Measurements from ENCODE around the gene ANKIB1.
"Not testable (repeated sequence)": the region's sequence is repeated elsewhere in the genome, so short reads cannot be mapped to it uniquely, and the experiment has no call there.

Gene ANKIB1

DNA sequence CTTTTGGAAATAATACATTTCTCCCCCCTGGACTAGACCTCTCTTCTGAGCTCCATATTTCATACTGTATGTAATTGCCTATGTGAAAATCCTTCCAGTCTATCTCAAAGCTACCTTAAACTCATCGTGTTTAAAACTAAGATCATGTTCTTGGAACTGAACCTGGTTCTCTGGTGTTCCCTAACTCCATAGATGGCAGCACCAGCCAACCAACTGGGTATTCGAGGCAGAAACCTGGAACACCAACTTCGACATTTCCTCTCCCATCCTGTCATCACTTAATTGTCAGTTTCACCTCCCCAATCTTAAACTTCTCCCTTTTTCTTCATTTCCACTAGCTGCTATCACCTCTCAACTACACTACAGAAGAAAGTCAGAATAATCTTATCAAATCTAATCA, 87.0 kb downstream of the ANKIB1 start:
- no peak for DNase-seq (ENCODE audit: low spot score)

DNA sequence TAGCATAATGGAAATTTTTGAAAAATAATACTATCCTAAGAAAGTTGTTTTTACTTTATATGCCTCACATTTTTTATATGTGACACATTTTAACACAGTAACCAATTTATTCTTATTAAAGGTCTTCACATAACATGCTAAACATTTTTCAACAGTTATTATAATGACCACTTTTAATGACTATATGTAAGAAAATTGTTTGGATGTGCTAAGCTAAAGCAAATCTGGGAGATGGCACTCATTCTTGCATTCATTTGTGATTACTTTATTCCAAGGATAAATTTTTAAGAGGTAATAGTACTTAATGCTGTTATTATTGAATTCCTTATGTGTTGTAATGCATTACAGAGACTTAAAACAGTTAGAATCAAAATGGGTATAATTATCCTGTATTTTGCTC, 88.1 kb downstream of the ANKIB1 start:
- no peak for DNase-seq (ENCODE audit: low spot score)

DNA sequence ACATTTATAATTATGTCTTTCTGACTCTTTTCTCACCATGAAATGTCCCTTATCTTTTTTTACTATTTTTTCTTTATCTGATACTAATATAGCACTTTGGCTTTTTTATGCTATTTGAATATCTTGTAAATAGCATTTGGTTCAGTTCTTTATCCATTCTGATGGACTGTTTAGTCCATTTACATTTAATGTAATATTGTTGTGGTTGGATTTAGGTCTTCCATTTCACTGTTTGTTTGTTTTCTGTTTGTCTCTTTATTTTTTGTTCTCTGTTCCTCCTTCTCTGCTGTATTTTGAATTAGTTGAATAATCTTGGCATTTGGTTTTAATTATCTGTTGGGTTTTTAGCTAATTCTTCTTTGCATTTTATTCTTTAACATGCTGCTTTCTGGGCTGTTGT, 89.8 kb downstream of the ANKIB1 start:
- DNase-seq (ENCODE audit: low spot score): no peak

DNA sequence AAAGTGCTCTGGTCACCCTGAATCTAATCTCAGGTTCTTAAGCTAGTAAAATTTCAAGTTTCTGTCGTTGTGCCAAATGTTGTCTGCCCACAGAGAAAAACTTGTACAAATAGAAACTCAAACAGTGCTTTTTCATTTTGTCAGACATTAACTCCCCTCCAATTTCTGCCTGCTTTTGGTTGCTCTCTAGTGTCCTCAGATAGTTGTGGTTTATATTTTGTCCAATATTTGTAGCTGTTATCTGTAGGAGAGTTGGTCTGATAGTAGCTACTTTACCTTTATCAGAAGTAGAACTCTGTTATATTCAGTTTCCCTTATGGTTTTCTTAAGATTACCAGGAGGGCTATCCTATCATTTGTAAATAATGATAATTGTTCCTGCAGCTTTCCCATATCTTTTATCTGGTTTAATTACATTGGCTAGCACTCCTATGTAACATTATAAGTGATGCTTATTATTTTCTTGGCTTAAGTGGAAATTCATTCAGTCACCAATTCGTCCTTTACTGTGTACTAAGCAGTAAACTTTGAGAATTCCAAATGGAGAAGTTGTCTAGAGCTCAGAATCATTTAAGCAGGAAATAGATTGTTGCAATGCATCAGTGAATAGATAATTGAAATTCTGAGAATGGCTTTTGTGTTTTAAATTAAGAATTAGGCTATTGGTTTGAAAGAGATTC, 91.0 kb downstream of the ANKIB1 start:
- no peak for DNase-seq (ENCODE audit: low spot score)

DNA sequence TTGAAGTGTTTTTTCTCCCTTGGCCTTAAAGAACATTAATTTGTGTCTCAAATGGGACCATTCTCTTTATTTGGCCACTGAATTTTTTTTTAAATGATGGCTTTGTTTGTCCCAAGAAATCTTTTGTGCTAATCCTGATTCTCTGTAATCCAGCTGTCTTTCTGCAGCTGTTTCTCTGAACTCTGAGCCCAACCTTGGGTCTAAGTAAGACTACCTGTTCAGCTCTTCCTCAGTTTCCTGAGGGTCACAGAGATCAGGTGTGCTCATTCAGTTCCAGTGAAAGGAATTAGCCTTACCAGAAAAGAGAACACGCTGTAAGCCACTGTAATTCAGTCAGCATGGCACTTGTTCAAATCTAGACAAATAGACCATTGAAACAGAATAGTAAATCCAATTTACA, 94.2 kb downstream of the ANKIB1 start:
- no peak for DNase-seq (ENCODE audit: low spot score)

DNA sequence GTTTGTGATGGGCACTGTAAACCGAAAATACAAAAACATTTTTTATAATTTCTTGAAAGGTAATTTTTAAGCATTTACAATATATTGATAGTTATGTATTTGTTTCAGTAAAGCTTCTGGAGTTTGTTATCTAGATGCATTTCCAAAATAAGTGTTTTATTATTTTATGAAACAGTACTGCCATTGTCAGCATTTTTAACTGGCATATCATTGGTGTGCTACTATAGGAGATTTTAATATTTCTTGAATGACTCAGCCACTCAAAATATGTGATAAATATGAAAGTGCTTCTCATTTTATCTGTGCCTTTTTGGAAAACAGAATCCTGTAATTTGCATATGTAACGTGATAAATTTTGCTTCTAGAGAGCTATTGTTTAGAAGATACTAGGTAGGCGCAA, 97.9 kb downstream of the ANKIB1 start:
- peak; percentile 11 for DNase-seq (ENCODE audit: low spot score)

DNA sequence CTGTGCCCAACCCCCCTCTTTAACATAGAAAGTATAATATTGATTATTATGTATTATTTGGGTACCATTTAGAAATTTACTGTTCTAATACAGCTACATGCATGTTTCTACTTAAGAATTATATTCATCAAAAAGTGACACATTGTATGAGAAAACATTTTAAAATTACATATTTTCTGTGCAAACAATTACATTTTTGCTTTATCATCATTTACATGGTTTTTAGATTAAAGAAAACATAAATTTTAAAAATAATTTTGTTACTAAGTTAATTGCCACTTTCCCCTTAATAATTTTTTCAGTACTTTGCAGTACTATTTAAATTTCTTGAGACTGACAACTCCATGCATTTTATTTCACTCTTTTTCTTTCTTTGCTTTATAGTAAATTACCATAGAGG, 106.2 kb downstream of the ANKIB1 start:
- no peak for DNase-seq (ENCODE audit: low spot score)

DNA sequence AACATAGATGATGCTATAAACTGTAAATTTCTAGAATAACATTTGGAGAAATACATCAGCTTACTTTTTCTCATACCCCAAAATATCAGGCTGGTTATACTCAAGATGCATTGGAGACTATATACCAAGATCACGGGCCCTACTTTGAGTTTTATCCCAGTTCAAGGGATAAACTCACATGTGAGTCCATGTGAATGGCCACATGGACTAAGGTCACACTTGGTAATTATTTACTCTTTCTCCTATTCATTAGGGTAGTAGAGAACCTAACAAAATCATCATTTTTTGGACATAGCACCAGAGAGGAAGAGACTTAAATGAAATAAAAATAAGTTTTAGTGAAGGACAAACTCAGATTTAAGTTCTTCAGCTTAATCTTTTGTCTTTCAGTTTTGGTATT, 108.4 kb downstream of the ANKIB1 start:
- no peak for DNase-seq (ENCODE audit: low spot score)

DNA sequence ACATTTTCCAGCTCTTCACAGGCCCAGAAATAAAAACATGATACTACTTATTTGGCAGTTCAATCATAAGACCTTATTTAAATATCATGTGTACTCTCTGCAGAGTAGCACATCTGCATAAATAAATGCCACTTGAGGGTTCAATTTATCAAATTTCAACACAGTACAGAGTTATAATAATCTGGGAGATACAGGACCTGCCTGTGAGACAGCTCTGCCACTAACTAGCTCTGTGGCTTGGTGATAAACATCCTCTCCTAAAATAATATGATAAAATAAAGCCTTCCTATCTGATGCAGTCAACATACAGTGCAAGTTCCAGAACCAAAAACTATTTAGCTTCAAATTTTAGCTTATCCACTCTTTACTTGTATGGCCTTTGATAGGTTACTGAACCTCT, 110.6 kb downstream of the ANKIB1 start:
- no peak for DNase-seq (ENCODE audit: low spot score)

DNA sequence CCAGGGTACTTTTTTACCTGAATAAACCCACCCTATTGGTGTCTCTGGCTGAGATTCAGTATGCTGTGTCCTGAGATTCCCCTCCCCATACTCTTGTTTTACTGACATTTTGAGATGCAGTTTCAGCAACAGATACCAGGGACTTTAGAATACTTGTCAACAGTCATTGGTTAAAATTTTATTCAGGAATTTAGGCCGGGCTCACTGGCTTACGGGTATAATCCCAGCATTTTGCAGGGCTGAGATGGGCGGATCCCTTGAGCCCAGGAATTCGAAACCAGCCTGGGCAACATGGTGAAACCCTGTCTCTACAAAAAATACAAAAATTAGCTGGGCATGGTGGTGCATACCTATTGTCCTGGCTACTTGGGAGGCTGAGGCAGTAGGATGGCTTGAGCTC, 111.5 kb downstream of the ANKIB1 start:
- DNase-seq (ENCODE audit: low spot score): no peak

DNA sequence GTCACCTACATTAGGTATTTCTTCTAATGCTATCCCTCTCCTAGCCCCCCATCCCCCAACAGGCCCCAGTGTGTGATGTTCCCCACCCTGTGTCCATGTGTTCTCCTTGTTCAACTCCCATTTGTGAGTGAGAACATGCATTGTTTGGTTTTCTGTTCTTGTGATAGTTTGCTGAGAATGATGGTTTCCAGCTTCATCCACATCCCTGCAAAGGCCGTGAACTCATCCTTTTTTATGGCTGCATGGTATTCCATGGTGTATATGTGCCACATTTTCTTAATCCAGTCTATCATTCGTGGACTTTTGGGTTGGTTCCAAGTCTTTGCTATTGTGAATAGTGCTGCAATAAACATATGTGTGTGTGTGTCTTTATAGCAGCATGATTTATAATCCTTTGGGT, 113.4 kb downstream of the ANKIB1 start:
- not testable (repeated sequence) for DNase-seq (ENCODE audit: low spot score)

DNA sequence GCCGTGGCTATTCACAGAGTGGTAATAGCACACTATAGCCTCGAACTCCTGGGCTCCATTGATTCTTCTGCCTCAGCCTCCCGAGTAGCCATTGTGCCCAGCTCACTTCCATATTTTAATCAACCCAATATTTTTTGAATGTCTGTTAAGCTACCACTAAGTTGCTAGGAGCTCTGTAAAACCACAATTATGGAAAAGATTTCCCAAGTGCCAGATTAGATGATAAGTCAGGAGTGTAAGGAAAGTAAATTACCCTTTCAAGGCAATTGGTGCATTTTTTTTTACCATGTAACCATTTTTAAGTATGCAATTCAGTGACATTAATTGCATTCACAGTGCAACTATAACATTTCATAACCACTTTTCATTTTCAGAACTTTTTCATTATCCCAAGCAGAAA, 114.0 kb downstream of the ANKIB1 start:
- no peak for DNase-seq (ENCODE audit: low spot score)

DNA sequence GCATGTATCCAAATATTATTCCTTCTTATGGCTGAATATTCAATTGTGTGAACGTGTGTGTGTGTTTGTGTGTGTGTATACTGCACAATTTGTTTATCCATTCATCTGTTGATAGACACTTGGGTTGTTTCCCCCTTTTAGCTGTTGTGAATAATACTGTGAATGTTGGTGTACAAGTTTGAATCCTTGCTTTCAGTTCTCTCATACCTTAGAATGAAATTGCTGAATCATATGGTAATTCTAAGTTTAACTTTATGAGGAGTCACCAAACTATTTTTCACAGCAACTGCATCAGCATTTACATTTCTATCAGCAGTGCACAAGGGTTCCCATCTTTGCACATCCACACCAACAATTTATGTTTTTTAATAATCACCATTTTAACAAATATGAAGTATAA, 114.6 kb downstream of the ANKIB1 start:
- DNase-seq (ENCODE audit: low spot score): no peak

DNA sequence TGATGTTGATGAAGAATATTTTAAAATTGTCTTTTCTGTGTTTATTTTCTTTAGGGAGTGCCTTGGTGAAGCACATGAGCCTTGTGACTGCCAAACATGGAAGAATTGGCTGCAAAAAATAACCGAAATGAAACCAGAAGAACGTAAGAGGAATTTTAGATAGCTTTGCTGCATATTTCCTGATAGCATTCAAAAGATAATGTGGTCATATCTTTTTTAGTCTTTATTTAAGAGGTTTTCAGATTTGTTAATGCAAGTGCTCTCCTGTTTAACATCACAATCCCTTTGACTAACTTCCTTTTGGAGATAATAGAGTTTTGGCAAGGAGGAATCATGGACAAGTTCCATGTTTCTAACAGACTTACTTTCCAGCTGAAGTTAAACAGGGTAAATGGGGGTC, 116.4 kb downstream of the ANKIB1 start:
- no peak for DNase-seq (ENCODE audit: low spot score)

DNA sequence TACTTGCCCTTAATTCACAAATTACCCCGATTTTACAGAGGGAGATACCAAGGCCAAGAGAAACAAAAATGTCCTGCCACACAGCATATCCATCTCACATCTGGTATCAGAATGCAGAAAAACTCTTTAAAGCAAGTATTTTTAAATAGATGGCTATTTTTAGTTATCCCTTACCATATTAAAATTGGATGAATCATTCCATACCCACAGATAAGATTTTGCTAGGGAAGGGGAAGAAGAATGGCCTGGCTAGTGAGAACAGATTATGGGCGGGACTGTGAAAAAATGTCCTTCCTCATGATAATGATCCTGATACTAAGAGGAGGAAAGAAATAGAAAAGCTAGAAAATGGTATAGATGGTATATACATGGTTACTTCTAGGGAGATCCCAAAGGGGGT, 121.0 kb downstream of the ANKIB1 start:
- peak; percentile 31 for DNase-seq (ENCODE audit: low spot score)

DNA sequence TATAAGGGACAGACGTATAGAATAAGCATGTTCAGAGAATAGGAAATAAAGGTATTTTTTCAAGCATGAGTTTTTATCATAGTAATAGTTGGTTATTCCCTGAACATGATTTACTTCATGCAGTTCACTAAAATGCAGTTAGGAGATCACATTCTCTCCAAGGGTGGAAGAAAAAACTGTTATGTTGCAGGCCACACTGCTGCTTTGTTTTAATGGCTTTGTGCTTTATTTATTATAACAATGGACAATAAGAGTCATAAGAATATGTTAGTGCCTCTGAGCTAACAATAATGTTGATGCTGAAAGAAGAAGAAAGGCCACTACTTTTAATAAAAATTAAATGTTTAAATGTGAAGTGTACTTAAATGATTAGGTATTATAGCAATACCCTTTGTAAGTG, 123.0 kb downstream of the ANKIB1 start:
- DNase-seq (ENCODE audit: low spot score): no peak

DNA sequence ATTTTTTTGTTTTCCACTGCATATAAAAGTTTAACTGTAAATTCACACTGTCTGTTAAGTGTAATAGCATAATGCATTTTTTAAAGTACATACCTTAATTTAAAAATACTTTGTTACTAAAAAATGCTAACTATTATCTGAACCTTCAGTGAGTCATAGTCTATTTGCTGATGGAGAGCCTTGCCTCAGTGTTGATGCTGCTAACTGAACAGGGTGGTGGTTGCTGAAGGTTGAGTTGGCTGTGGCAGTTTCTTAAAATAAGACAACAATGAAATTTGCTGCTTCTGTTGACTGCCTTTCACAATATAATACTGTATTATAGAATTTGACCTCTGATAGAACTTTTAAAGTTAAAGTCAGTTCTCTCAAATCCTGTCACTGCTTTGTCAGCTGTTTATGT, 129.2 kb downstream of the ANKIB1 start:
- DNase-seq (ENCODE audit: low spot score): no peak

DNA sequence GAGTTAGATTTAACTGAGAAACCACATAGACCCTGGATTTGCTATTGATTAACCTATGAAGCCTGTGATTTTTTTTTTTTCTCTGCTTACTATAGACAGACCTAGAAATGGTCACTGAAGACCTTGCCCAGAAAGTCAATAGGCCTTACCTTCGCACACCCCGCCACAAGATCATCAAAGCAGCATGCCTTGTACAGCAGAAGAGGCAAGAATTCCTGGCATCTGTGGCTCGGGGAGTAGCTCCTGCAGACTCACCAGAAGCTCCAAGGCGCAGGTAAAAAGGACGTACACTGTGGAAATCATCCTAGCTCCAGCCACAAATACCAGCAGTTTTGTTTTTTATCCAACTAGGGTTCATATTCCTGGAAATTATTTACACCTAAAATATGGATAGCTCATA, 145.3 kb downstream of the ANKIB1 start:
- no peak for DNase-seq (ENCODE audit: low spot score)

DNA sequence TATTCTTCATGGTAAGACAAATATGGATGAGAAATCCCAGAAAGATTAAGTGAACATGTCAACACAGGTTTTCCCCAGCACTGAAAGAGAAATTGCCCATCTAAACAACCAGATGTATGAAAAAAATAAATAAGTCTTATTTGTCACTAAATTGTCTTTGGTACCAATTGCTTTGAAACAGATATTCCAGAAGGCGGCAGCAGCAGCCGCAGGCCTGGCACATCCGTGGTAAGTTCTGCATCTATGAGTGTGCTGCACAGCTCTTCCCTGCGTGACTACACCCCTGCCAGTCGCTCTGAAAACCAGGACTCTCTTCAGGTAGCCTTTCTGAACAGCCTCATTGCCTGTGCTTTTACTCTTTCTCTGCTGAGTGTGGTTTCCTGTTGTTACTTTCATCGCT, 151.8 kb downstream of the ANKIB1 start:
- no peak for DNase-seq (ENCODE audit: low spot score)

DNA sequence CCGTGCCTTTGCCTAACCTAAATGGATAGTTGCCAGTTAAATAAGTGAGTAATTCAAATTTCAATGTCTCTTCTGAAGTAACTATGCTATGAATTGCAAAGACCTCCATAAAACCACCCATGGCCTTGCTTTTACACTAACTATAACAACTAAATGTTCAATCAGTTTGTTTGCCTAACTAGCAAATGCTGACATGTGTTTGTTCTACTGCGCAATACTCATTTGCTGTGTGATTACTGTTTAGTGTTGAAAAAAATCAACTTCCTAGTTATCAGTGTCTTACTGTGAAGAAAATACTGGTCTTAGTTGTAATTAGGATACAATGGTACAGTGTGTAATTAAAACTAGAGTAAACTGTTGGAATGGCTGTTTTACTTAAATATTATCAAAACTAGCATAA, 154.2 kb downstream of the ANKIB1 start:
- DNase-seq (ENCODE audit: low spot score): no peak

DNA sequence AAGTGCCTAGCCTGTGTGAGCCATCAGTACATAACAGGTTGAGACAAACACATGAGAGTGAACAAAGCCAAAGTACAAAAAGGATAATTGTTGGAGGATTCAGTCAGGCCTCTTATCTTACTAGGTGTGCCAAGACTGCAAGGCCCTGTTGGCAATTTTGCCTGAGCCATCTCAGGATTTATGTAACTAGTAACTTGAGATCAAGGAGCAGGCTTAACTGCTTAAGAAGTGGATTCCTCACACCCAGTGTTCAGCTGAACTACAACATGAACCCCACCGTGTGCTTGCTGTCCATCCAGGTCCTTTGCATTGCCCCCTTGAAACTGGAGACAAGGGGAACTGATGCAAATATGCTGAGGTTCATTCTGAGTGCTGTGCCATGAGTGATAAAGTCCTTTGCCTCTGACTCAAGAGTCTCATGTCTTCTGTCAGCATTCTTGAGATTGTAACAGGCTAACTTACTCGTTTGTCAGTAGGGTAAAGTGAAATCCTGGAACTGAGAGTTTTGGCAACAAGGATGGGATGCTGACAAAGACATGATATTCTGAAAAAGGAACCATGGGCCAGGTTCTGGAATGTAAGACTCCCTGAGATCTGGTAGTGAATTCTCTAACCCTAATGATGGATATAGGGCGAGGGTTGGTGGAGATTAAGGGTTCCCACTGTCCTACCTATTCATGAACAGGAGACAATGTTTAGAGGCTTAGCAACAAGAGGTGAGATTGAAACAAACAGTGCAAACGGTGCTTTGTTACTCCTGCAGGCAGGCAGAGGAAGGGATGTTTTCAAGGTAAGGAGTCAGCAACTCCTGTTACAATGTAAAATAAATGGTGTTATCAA, 157.4 kb downstream of the ANKIB1 start:
- DNase-seq (ENCODE audit: low spot score): peak; percentile 24

DNA sequence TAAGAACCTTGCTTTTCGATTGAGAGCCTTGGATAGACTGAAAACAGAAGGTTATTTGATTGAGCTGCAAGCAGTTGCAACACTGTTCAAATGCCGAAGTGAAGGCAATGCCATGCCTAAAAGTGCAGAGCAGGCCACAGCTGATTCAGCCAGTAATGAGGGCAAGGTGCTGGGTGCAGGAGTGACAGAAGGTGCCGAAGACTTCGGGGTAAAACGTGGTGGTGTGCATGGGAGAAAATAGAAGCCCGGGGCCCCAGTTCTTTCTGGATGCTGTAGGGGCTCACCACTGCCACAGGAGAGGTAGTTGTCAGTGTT, 157.9 kb downstream of the ANKIB1 start:
- DNase-seq (ENCODE audit: low spot score): no peak

DNA sequence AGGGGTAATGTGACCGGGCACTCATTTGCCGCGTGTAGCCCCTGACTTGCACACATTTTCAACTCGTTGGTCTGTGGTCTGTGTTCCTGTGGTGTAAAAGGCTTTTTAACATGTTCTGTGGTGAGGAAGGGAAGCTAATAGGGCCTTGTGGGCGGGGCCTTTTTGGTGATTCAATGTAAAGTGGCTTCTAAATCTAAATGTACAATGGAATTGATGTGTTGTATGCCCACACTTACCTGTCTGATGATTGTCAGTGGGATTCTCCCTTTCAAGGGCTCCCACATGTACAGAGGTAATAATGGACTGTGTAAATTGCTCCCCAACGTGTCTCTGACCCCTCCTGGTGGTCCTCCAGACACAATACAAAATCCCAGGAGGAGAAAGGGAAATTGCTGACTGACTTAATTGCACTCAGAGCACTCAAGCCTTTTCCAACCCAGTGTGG, 158.4 kb downstream of the ANKIB1 start:
- DNase-seq (ENCODE audit: low spot score): no peak

DNA sequence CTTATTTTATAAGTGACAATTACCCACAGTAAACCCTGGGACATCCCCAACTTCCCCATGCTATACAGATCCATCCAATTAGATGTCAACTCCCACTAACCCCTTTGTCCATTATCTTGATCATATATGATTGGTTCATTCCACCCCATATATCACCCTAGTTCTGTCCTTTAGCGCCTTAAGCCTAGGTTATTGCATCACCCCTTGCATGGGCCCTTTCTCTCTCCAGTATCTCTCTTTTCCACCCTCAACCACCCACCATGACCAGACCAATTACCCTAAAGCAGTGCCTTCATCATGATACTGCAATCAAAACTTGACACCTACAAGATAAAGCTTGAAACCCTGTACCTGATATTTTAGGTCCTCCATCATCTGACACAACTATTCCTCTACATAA, 163.6 kb downstream of the ANKIB1 start:
- DNase-seq (ENCODE audit: low spot score): no peak
